HUES64 (cell line): ENCODE results near the gene NMNAT3.

Experiments used
- H3K27ac ChIP-seq: 2 replicates; pipeline ENCODE4 v1.7.0; 2013; ENCODE audit warnings: low read depth, low read length, inconsistent platforms
- H3K27me3 ChIP-seq: 2 replicates; pipeline ENCODE4 v1.6.1; 2013; ENCODE audit warnings: mild to moderate bottlenecking, low read length; ENCODE audit not compliant: insufficient read depth
- H3K36me3 ChIP-seq: 2 replicates; pipeline ENCODE4 v1.6.1; 2013; ENCODE audit warnings: mild to moderate bottlenecking, low read length; ENCODE audit not compliant: insufficient read depth
- H3K4me1 ChIP-seq: 2 replicates; pipeline ENCODE4 v1.6.1; 2013; ENCODE audit warnings: mild to moderate bottlenecking, low read length, moderate library complexity; ENCODE audit not compliant: insufficient read depth
- H3K4me3 ChIP-seq: 2 replicates; pipeline ENCODE4 v1.5.1; 2013; ENCODE audit warnings: mild to moderate bottlenecking, low read length, moderate library complexity
- H3K9ac ChIP-seq: 2 replicates; pipeline ENCODE4 v1.6.1; 2013; ENCODE audit warnings: mild to moderate bottlenecking, low read depth, low read length
- H3K9me3 ChIP-seq: 2 replicates; pipeline ENCODE4 v1.6.1; 2013; ENCODE audit warnings: low read depth, low read length; ENCODE audit not compliant: insufficient read depth
- WGBS: fragments of 150-250, 120-280 bp; methylation state at CpG from one replicate; pipeline ENCODE4 v1.1.7; 2013; ENCODE audit warnings: missing lambda C conversion rate; 5-methylcytosine and 5-hydroxymethylcytosine counted together

NMNAT3 gene

DNA sequence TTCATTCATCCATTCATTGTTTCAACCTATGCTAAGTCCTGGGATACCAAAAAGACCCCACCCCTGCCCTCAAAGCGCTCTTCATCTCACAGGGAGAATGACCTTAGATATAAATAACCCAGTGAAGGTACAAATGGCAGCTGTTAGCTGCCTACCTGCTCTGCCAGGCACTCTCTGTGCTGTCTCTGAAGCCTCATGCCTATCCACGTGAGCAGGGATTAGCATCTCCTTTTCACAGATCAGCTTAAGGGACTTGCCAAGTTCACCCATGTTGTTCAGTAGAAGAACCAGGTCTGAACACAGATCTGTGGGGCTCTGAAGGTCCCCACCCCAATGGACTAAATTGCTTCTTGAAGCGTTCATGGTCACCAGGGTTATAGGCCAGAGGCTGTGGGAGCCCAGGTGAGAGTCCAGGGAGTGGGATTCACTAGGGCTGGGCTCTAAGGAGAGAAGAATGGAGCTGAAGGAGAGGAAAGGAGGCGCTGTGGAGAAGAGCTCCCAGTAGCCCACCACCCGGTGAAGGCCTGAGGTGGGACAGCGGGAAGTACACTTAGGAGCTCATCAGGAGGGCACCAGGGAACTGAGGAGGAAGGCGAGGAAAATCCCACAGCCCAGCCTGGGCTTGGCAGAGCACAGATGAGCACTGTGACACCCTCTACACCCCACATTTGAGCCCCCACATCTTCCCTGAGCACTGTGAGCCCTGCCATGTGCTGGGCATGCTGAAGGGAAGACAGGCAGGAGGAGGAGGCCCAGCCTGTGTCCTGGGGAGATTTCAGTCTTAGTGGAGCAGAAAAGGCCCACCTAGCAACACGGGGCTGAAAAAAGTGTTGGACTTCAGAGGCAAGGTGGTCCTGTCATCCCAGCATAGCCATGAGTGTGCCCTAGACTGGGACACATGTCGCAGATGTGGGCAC, 158.6 kb downstream of the NMNAT3 start:
- Histone ChIP-seq H3K4me1 (peaks cover 11% of the 10 kb centered on the region), H3K4me3 (no peak overlapping the region), H3K9me3 (no peaks in the 10 kb centered on the region), H3K27ac (no peak overlapping the region), H3K36me3 (no peaks in the 10 kb centered on the region), H3K9ac (no peak overlapping the region), H3K27me3 (no peaks in the 10 kb centered on the region)
- WGBS, result 91% methylated on average over 9 of the region's 9 CpGs

DNA sequence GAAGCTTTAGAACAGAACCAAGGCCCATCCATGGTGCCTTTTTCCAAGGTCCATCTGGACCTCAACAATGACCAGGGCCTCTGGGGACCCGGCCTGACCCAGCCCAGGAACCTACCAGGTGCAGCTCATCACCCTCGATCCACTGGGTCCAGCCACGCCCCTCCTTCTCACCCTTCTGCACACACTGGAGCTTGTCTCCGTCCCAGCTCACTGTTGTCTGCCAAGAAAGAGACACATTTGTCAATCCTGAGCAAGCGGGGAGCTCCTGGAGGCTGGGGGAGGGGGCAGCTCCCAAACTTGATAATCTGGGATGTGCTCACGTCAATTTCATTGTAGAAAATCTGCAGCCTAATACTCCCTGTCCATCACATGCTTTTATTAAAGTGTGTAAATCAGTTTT, 159.5 kb downstream of the NMNAT3 start:
- 94% methylated on average over 6 of the region's 6 CpGs for WGBS
- Histone ChIP-seq H3K9ac (no peak overlapping the region), H3K27ac (no peak overlapping the region), H3K9me3 (no peaks in the 10 kb centered on the region), H3K27me3 (no peaks in the 10 kb centered on the region), H3K4me1 (peaks cover 2% of the 10 kb centered on the region; the same call in 1 of the 2 replicates), H3K36me3 (no peaks in the 10 kb centered on the region), H3K4me3 (no peak overlapping the region)

DNA sequence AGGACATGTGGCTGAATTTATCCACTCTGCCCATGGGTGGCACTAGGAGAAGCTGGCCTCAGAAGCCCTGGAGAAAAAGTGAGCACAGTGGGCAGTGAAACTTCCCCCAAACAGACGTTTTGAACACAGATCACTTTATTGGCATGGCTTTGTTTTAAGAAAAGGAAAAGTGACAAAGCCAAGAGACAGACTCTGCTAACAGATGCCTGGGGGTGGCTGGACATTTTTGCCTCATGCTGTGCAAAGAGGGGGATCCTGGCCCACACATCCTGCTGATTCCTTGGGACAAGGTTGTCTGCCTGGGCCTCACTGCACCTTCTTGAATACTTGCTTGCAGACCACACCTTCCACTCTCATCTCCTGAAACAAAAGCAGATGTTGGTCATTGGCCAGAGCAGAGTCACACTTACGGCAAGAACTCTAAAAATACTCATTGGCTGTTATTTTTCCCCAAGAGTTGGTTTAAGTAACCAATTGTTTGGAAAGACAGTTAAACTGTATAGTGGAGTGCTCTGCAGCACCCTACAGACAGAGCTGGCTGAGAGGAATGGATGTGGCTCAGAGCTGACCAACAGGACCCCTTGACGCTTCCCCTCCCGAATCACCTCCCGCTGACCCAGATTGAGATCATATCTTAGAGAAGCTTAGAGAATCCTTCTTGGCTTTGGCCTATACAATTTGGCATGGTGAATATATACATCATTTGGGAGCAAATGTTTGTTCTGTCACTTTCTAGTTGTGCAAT, 160.3 kb downstream of the NMNAT3 start:
- Histone ChIP-seq H3K4me3 (no peak overlapping the region), H3K27me3 (no peaks in the 10 kb centered on the region), H3K9me3 (no peaks in the 10 kb centered on the region), H3K9ac (no peak overlapping the region), H3K36me3 (no peaks in the 10 kb centered on the region), H3K4me1 (no peaks in the 10 kb centered on the region), H3K27ac (no peak overlapping the region)
- 94% methylated on average over 5 of the region's 5 CpGs for WGBS

DNA sequence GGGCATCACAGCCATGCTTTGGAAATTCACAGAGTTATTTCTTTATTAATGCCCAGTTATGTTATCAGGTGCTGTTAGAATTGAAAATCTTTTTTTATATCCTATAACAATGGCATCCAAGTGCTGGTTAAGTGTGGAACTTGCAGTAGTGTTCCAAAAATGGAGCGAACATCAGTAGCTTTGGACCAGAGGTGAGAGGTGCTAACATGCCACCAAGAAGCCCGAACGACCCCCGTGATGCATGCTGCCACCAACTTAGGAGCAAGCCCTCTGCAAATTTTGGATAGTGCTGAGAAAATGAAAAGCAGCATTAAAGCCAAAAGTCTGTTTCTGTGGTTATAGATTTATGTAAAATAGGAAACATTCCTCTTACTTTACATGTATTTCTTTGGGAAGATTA, 163.0 kb downstream of the NMNAT3 start:
- WGBS, result 91% methylated on average over 4 of the region's 4 CpGs
- no peak overlapping the region for H3K4me3 ChIP-seq
- no peak overlapping the region for H3K9ac ChIP-seq
- H3K36me3 ChIP-seq, result no peaks in the 10 kb centered on the region
- H3K4me1 ChIP-seq, result no peaks in the 10 kb centered on the region
- no peaks in the 10 kb centered on the region for H3K9me3 ChIP-seq
- H3K27ac ChIP-seq, result no peak overlapping the region
- H3K27me3 ChIP-seq, result no peaks in the 10 kb centered on the region
